ENCODE data around the gene CREBBP. TPM values are rescaled to one million over a fixed set of nuclear protein-coding genes. Genes with fewer than 3 reads are reported as not detected.

Gene CREBBP
- total and polyA plus RNA-seq, 9 of the 15 experiments (the other 6 are each of a cell fraction or from before 2014, with no cell fraction given): 0.70 to 24.8 (median 5.6) TPM

GRCh38 chr16:3770530-3770929, 110.0 kb downstream of the CREBBP start:
- no peak for TF ChIP-seq STAT6 (CRISPR knock-in tag; IDR thresholded peaks at IDR 0.05)
- no peaks in the 10 kb centered on the region for H3K79me2 ChIP-seq (ENCODE audit: control insufficient read depth, insufficient read depth, low read length)
- no peak overlapping the region for H3K4me3 ChIP-seq
- H3K9me3 ChIP-seq (replicated peaks; ENCODE audit: control insufficient read depth, insufficient read depth, low read depth, low read length): no peaks in the 10 kb centered on the region
- H2AFZ ChIP-seq (ENCODE audit: low read depth, low read length): no peak overlapping the region
- in situ Hi-C loops (cut with MboI): no loop called here
- POLR2A ChIA-PET: interaction anchor here (0.7 to 1.0 kb wide), 2 partner anchors 11 to 14 kb away, joined by 3 to 4 read pairs; no protein-coding TSS in a partner anchor
- CTCF ChIA-PET (ENCODE audit: low intra/inter-chr PET ratio): no interaction called here
- FAIRE-seq: no peak
- no peak overlapping the region for H3K27ac ChIP-seq (ENCODE audit: extremely low read depth, low read depth, low read length)
- no peaks in the 10 kb centered on the region for H3K9me1 ChIP-seq (ENCODE audit: control insufficient read depth, insufficient read depth, low read length)
- BruUV-seq (replicated peaks): no TSS peak
- H4K20me1 ChIP-seq (replicated peaks; ENCODE audit: control insufficient read depth, insufficient read depth, low read length): no peaks in the 10 kb centered on the region; the same call in 1 of the 2 replicates
- no peaks in the 10 kb centered on the region for H3K27me3 ChIP-seq (ENCODE audit: control insufficient read depth in 2 of 2, insufficient read depth in 2 of 2, low read length in 2 of 2)
- intact Hi-C loops (cut with micrococcal nuclease): no loop called here
- 92% methylated on average over 12 of the region's 13 CpGs for WGBS (ENCODE audit: insufficient coverage, low coverage, missing lambda C conversion rate)
- no peak overlapping the region for H3K4me2 ChIP-seq (ENCODE audit: insufficient read depth, low read length)
- ATAC-seq: no peak
- no peak for DNase-seq (ENCODE audit: extremely low read depth in 1 of 4, low spot score in 3 of 4)
- peaks cover 0 to 4% of the 10 kb centered on the region in 2 experiments; a peak in 1 of 5 replicates for H3K4me1 ChIP-seq (replicated peaks in 1 of 2; ENCODE audit: control insufficient read depth in 2 of 2, insufficient read depth in 2 of 2, low read length in 2 of 2)
- peaks cover 78% of the 10 kb centered on the region for H3K36me3 ChIP-seq (ENCODE audit: control insufficient read depth, insufficient read depth, low read length)
- peak overlapping the region in 1 of 2 experiments; percentile 56; a peak in 1 of 4 replicates for H3K9ac ChIP-seq (ENCODE audit: insufficient read depth in 1 of 2, low read depth in 2 of 2, low read length in 2 of 2)

- H3K4me2 ChIP-seq (ENCODE audit: insufficient read depth, low read length): no peak overlapping the region
- no peak overlapping the region for H3K9ac ChIP-seq (ENCODE audit: insufficient read depth in 1 of 2, low read depth in 2 of 2, low read length in 2 of 2)
- intact Hi-C loops (cut with micrococcal nuclease) (no loop called here), in situ Hi-C loops (cut with MboI) (no loop called here)
- DNase-seq (ENCODE audit: extremely low read depth in 1 of 4, low spot score in 3 of 4) (no peak), FAIRE-seq (no peak), ATAC-seq (no peak)
- no peaks in the 10 kb centered on the region for H3K9me1 ChIP-seq (ENCODE audit: control insufficient read depth, insufficient read depth, low read length)
- peaks cover 77% of the 10 kb centered on the region for H3K36me3 ChIP-seq (ENCODE audit: control insufficient read depth, insufficient read depth, low read length)
- H3K9me3 ChIP-seq (replicated peaks; ENCODE audit: control insufficient read depth, insufficient read depth, low read depth, low read length): no peaks in the 10 kb centered on the region
- no peak overlapping the region for H3K27ac ChIP-seq (ENCODE audit: extremely low read depth, low read depth, low read length)
- H4K20me1 ChIP-seq (replicated peaks; ENCODE audit: control insufficient read depth, insufficient read depth, low read length): no peaks in the 10 kb centered on the region; the same call in 1 of the 2 replicates
- CTCF ChIA-PET (ENCODE audit: low intra/inter-chr PET ratio): no interaction called here
- no TSS peak for BruUV-seq (replicated peaks)
- POLR2A ChIA-PET: interaction anchor here (1.0 kb wide), 1 partner anchor 10 kb away, joined by 4 read pairs; no protein-coding TSS in a partner anchor
- no peaks in the 10 kb centered on the region for H3K79me2 ChIP-seq (ENCODE audit: control insufficient read depth, insufficient read depth, low read length)
- no peaks in the 10 kb centered on the region for H3K27me3 ChIP-seq (ENCODE audit: control insufficient read depth in 2 of 2, insufficient read depth in 2 of 2, low read length in 2 of 2)
- H3K4me1 ChIP-seq (replicated peaks in 1 of 2; ENCODE audit: control insufficient read depth in 2 of 2, insufficient read depth in 2 of 2, low read length in 2 of 2): peaks cover 0 to 4% of the 10 kb centered on the region in 2 experiments; a peak in 1 of 5 replicates
- H2AFZ ChIP-seq (ENCODE audit: low read depth, low read length): no peak overlapping the region
- 98% methylated on average over 13 of the region's 13 CpGs for WGBS (ENCODE audit: insufficient coverage, low coverage, missing lambda C conversion rate)
- no peak overlapping the region for H3K4me3 ChIP-seq
- TF ChIP-seq ADNP (tag; IDR thresholded peaks at IDR 0.05) (no peak), ZNF77 (CRISPR knock-in tag; IDR thresholded peaks at IDR 0.05) (no peak), POLR2A (conservative IDR thresholded peaks at IDR 0.05) (no peak), ESRRB (CRISPR knock-in tag; IDR thresholded peaks at IDR 0.05; ENCODE audit: borderline replicate concordance) (no peak), FOSL1 (tag; conservative IDR thresholded peaks at IDR 0.05) (no peak), SNRNP70 (optimal IDR thresholded peaks at IDR 0.05; ENCODE audit: low read depth, low read length) (no peak), NCOA1 (IDR thresholded peaks at IDR 0.05; ENCODE audit: low read depth) (no peak), ZBTB2 (IDR thresholded peaks at IDR 0.05) (no peak), CBFA2T3 (IDR thresholded peaks at IDR 0.05) (no peak), KAT7 (CRISPR knock-in tag; IDR thresholded peaks at IDR 0.05; ENCODE audit: borderline replicate concordance) (no peak), TRIM24 (IDR thresholded peaks at IDR 0.05) (no peak), MXD1 (CRISPR knock-in tag; IDR thresholded peaks at IDR 0.05; ENCODE audit: borderline replicate concordance, poor library complexity, severe bottlenecking) (no peak), XRCC5 (IDR thresholded peaks at IDR 0.05; ENCODE audit: low read depth, low read length) (no peak)
Observed at GRCh38 chr16:3769942-3770341, 110.6 kb downstream of the CREBBP start.

Data from K562 (cell line).